Neural crest cell (in vitro differentiated cells): Measurements from ENCODE around the gene TBC1D8. TPM values are rescaled to one million over a fixed set of nuclear protein-coding genes. Genes with fewer than 3 reads are reported as not detected.

Source experiments
- DNase-seq: peaks from one replicate; pipeline ENCODE4 v3.0.0; 2021; ENCODE audit warnings: low read depth, mixed read lengths, low spot score
- H3K27ac Mint-ChIP-seq: one replicate; pipeline ENCODE4 v1.8.0; 2021; ENCODE audit warnings: mild to moderate bottlenecking, mixed read lengths; ENCODE audit not compliant: unreplicated experiment
- H3K27me3 Mint-ChIP-seq: 2 replicates; pipeline ENCODE4 v1.8.0; 2021; ENCODE audit warnings: low read depth, mild to moderate bottlenecking, mixed read lengths
- H3K36me3 Mint-ChIP-seq: 2 replicates; pipeline ENCODE4 v1.8.0; 2021; ENCODE audit warnings: low read depth, mild to moderate bottlenecking, mixed read lengths
- H3K4me1 Mint-ChIP-seq: 2 replicates; pipeline ENCODE4 v1.8.0; 2021; ENCODE audit warnings: mixed read lengths
- H3K4me3 Mint-ChIP-seq: one replicate; pipeline ENCODE4 v1.8.0; 2021; ENCODE audit warnings: mild to moderate bottlenecking, mixed read lengths
- H3K9me3 Mint-ChIP-seq: 2 replicates; pipeline ENCODE4 v1.8.0; 2021; ENCODE audit warnings: mixed read lengths
- total RNA-seq: library from RNA; stranded (reverse); gene quantifications from 2 replicates; pipeline ENCODE4 v1.2.1, GENCODE V29; 2021
- TF ChIP-seq, protein P1 (sequence below): fragments of 200-600 bp; sonication (generic); conservative IDR thresholded peaks from 2 replicates; pipeline ENCODE4 v1.5.0; 2021; ENCODE audit warnings: antibody characterized with exemption, mild to moderate bottlenecking

The TBC1D8 gene
- total RNA-seq, 1 donor from 2014 or later = 7.8 TPM

DNA sequence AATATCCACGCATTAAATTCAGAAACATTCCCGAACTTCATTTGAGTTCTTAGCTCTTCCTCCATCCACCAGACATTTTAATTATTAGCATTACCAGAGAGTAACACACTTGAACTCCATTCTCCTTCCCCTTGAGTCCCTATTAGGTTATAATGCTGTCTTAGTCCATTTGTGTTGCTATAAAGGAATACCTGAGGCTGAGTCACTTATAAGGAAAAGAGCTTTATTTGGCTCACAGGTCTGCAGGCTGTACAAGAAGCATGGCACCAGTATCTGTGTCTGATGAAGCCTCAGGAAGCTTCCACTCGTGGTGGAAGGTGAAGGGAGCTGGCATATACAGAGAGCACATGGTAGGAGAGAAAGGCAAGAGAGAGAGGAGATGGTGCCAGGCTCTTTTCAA, 25.4 kb downstream of the TBC1D8 start:
- H3K27me3 Mint-ChIP-seq = no peaks in the 10 kb centered on the region
- H3K4me3 Mint-ChIP-seq = no peak overlapping the region
- TF ChIP-seq, protein P1, sequence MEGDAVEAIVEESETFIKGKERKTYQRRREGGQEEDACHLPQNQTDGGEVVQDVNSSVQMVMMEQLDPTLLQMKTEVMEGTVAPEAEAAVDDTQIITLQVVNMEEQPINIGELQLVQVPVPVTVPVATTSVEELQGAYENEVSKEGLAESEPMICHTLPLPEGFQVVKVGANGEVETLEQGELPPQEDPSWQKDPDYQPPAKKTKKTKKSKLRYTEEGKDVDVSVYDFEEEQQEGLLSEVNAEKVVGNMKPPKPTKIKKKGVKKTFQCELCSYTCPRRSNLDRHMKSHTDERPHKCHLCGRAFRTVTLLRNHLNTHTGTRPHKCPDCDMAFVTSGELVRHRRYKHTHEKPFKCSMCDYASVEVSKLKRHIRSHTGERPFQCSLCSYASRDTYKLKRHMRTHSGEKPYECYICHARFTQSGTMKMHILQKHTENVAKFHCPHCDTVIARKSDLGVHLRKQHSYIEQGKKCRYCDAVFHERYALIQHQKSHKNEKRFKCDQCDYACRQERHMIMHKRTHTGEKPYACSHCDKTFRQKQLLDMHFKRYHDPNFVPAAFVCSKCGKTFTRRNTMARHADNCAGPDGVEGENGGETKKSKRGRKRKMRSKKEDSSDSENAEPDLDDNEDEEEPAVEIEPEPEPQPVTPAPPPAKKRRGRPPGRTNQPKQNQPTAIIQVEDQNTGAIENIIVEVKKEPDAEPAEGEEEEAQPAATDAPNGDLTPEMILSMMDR = no peak
- peaks cover 10% of the 10 kb centered on the region for H3K4me1 Mint-ChIP-seq
- H3K9me3 Mint-ChIP-seq = no peaks in the 10 kb centered on the region
- H3K36me3 Mint-ChIP-seq = no peaks in the 10 kb centered on the region
- H3K27ac Mint-ChIP-seq = no peak overlapping the region
- DNase-seq = no peak

DNA sequence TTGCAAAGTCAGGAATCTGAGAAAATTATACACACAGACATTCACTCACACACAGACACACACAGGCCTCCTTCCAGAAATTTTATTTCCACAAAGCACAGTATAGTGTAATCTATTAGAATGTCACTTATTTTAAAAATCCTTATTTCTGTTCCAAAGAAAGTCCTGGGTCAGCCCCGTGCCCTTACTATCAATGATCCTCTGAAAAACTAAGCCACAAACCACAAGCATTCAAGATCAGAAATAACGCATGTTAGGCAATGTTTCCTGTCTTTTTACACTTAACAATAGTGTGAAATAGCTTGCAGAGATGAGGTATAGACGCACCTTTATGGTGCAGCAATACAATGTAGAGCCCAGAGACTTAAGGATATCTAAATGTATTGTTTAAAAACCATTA, 25.8 kb downstream of the TBC1D8 start:
- no peak overlapping the region for H3K4me3 Mint-ChIP-seq
- TF ChIP-seq, protein P1 = no peak
- H3K9me3 Mint-ChIP-seq = no peaks in the 10 kb centered on the region
- no peak for DNase-seq
- H3K4me1 Mint-ChIP-seq = peaks cover 10% of the 10 kb centered on the region
- H3K36me3 Mint-ChIP-seq = no peaks in the 10 kb centered on the region
- no peak overlapping the region for H3K27ac Mint-ChIP-seq
- no peaks in the 10 kb centered on the region for H3K27me3 Mint-ChIP-seq

DNA sequence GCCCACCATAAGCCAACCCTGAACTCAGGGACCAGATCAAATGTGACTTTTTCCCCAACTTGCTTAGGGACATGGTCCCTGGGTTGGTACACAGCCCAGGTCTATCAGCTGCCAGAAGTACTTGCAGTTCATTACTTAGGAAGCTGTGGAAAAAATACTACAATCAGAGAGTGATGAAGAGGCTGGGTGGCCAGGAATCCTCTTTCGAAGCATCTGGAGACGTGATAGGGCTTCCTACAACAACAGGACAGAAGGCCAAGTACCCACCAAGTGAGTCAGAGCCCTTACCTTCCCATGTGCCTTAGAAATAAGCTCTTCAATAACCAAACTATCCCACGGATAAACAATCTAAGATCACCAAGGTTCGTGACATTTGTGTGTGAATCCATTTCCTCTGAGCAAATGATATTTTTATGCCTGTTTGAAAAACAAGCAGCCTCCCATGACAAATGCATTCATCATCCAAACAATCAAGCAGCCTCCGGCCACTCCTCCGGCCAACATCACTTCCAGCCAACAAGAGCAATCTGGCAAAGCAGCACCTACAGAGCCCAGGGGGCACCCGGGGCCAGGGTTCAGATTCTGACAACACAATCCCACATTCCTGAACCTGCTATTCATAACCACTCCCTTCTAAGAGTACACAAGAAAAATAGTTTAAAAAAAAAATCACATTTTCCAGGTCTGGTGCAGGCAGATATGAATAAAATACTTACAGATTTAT, 26.4 kb downstream of the TBC1D8 start:
- Mint-ChIP-seq H3K27me3 (no peaks in the 10 kb centered on the region), H3K9me3 (no peaks in the 10 kb centered on the region), H3K4me3 (no peak overlapping the region), H3K27ac (no peak overlapping the region), H3K4me1 (peaks cover 10% of the 10 kb centered on the region), H3K36me3 (no peaks in the 10 kb centered on the region)
- DNase-seq = no peak
- TF ChIP-seq, protein P1 = no peak

DNA sequence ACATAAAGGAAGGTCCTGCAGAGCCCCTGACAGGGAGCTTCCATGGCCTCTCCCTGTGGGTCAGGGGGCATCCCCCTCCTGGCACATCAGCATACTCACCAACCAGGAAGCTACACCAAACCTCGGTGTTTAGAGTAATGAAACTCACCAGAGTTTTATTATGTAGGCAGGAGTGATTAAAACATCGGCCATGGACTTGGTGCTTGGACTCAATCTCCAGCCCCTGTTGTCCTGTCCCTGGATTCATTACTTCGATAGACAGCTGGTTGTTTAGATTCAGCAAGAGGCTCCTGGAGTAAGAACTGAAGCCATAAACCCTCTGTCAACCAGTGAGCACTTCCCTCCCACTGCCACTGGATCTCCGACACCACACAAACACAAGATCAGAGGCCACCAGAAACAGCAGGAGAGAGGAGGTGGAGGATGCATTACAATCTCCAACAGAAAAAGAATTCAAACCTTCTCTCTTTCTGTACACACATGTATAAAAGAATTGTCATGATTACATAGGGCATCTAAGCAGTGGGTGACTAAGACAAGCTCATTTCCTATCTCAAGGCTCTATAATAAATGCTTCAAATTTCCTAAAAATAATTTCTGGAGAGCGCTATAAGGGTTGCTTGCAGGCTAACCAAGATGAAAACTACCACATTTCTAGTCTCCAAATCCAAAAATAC, 27.2 kb downstream of the TBC1D8 start:
- Mint-ChIP-seq H3K4me1 (peaks cover 10% of the 10 kb centered on the region), H3K36me3 (no peaks in the 10 kb centered on the region), H3K9me3 (no peaks in the 10 kb centered on the region), H3K4me3 (no peak overlapping the region), H3K27ac (no peak overlapping the region), H3K27me3 (no peaks in the 10 kb centered on the region)
- DNase-seq = no peak
- TF ChIP-seq, protein P1 = no peak

DNA sequence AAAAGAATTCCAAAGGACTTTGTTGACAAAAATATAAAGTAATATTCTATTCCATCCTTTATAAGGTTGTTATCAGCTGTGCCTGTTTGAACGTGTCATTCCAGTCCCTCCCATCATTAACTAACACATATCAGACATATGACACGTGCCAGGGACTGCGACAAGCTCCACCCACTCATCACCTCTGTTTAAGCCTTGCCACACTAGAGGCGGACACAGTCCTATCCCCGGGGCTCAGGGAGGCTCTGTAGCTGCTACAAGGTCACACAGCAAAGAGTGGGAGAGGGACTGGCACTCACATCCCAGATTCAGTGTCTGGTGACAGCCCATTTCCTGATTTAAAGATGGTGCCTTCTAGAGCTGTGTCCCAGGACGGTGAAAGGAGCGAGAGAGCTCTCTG, 30.0 kb downstream of the TBC1D8 start:
- H3K36me3 Mint-ChIP-seq = no peaks in the 10 kb centered on the region

More for the DNA sequence above, 30.0 kb downstream of the TBC1D8 start:
- TF ChIP-seq, protein P1 = no peak
- H3K9me3 Mint-ChIP-seq = no peaks in the 10 kb centered on the region
- H3K27ac Mint-ChIP-seq = no peak overlapping the region
- no peaks in the 10 kb centered on the region for H3K27me3 Mint-ChIP-seq
- H3K4me1 Mint-ChIP-seq = peaks cover 10% of the 10 kb centered on the region
- DNase-seq = no peak
- no peak overlapping the region for H3K4me3 Mint-ChIP-seq
